Activated naive CD4-positive, alpha-beta T cell treated with anti-CD3 and anti-CD28 coated beads for 36 hours (primary cell): Measurements from ENCODE around the gene GOLGA8J. TPM values are rescaled to one million over a fixed set of nuclear protein-coding genes. Genes with fewer than 3 reads are reported as not detected.
"Not testable (repeated sequence)": the region's sequence is repeated elsewhere in the genome, so short reads cannot be mapped to it uniquely, and the experiment has no call there.

Source experiments
- CTCF ChIA-PET: fragments of 350-600 bp; sonication (Branson Sonifier 250); formaldehyde crosslinking; loops from one replicate; lab custom pipeline; 2021; ENCODE audit warnings: antibody characterized with exemption; lab: Charles Lee
- DNase-seq: peaks from one replicate; pipeline ENCODE4 v3.0.0-alpha.2; 2020
- H3K27ac Mint-ChIP-seq: one replicate; pipeline ENCODE4 v1.8.0; 2021; ENCODE audit warnings: mild to moderate bottlenecking, mixed read lengths
- H3K27me3 Mint-ChIP-seq: one replicate; pipeline ENCODE4 v1.8.0; 2021; ENCODE audit warnings: low read depth, mixed read lengths
- H3K36me3 Mint-ChIP-seq: one replicate; pipeline ENCODE4 v1.8.0; 2021; ENCODE audit warnings: low read depth, mixed read lengths
- H3K4me1 Mint-ChIP-seq: one replicate; pipeline ENCODE4 v1.8.0; 2021; ENCODE audit warnings: low read depth, mixed read lengths
- H3K4me3 Mint-ChIP-seq: one replicate; pipeline ENCODE4 v1.8.0; 2021; ENCODE audit warnings: mild to moderate bottlenecking, moderate library complexity, mixed read lengths
- H3K9me3 Mint-ChIP-seq: one replicate; pipeline ENCODE4 v1.8.0; 2021; ENCODE audit warnings: mixed read lengths
- intact Hi-C: fragments of 100-400 bp; cut with micrococcal nuclease; formaldehyde crosslinking; loops from one replicate; pipeline ENCODE4 v1.15.1; 2023
- total RNA-seq, 2 experiments: library from RNA; stranded (reverse); gene quantifications; one replicate each; pipeline ENCODE4 v1.2.3, GENCODE V29; 2021

The GOLGA8J gene, protein sequence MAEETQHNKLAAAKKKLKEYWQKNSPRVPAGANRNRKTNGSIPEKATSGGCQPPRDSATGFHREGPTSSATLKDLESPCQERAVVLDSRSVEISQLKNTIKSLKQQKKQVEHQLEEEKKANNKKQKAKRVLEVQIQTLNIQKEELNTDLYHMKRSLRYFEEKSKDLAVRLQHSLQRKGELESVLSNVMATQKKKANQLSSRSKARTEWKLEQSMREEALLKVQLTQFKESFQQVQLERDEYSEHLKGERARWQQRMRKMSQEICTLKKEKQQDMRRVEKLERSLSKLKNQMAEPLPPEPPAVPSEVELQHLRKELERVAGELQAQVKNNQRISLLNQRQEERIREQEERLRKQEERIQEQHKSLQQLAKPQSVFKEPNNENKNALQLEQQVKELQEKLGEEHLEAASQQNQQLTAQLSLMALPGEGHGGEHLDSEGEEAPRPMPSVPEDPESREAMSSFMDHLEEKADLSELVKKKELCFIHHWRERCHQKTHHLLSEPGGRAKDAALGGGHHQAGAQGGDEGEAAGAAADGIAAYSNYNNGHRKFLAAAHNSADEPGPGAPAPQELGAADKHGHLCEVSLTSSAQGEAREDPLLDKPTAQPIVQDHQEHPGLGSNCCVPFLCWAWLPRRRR
- total RNA-seq: not detected

DNA sequence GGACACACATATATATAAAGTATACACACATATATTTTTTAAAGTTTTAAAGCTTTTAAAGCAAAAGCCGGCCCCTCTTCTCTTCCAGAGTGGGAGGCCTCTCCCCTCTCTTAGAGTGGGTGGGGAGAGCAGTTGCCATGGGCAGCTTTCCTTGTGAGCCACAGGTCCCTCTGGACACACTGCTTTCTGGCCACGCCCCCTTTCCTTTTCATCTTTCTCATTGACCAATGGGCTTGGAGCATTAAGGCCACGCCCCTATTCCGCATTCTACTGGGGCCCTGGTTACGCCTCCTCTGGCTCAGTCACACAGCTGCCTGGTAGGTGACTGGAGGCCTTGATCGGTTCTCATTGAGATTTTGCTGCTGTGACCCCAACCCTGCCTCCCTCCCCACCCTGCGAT lies at the start of gene GOLGA8J:
Gene GOLGA8J, plus strand, starts transcription at position 301 of the 400 bp plus-strand sequence. Its CDS starts 98 bp downstream, at position 399.
- H3K27me3 Mint-ChIP-seq, H3K36me3 Mint-ChIP-seq, CTCF ChIA-PET, H3K9me3 Mint-ChIP-seq, intact Hi-C loops, H3K4me3 Mint-ChIP-seq, H3K4me1 Mint-ChIP-seq, H3K27ac Mint-ChIP-seq, DNase-seq: not testable (repeated sequence)

DNA sequence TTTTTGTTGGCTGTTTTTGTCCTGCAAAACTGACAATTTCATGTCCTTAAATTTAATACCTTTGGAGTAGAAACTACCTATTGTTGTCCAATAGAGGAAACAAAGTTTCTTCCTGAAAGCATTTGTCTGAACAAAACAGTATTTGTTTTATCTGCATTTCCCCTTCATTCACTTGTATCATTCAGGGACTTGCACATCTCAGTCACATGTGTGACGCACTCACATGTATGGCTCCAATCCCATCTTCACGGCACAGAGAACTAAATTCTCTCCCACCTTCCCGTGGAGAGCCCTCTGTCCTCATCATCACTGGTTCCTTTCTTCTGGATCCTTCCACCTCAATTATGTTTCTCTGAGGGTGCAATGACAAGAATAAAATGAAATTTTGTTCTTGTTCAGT lies 49.5 kb upstream of the GOLGA8J start:
- CTCF ChIA-PET: no interaction called here

DNA sequence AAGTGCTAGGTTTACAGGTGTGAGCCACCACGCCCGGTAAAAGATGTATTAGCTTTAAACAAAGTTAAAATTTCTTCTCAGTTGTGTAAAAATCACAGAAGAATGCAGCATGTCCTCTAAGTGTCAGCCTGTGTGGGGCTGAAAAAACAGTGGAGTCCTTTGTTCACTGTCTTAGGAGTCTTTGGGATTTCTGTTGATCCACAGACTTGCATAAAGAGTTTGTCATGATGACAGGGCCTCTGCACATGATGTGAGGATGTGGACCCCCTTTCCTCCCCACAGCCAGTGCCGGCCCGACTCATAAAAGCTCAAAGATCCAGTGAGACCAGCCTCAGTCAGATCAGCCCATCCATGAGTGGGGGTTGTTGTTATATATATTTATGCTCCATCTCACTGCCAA lies 49.0 kb upstream of the GOLGA8J start:
- no peak for DNase-seq
- no peak overlapping the region for H3K4me3 Mint-ChIP-seq
- no peaks in the 10 kb centered on the region for H3K36me3 Mint-ChIP-seq
- H3K27me3 Mint-ChIP-seq: peaks cover 9% of the 10 kb centered on the region
- H3K27ac Mint-ChIP-seq: no peak overlapping the region
- intact Hi-C loops: no loop called here
- no peaks in the 10 kb centered on the region for H3K4me1 Mint-ChIP-seq
- CTCF ChIA-PET: no interaction called here
- peaks cover 4% of the 10 kb centered on the region for H3K9me3 Mint-ChIP-seq

More for the DNA sequence above, 49.5 kb upstream of the GOLGA8J start:
- H3K9me3 Mint-ChIP-seq: peaks cover 3% of the 10 kb centered on the region
- peaks cover 9% of the 10 kb centered on the region for H3K27me3 Mint-ChIP-seq
- no peak overlapping the region for H3K27ac Mint-ChIP-seq
- DNase-seq: no peak
- intact Hi-C loops: no loop called here
- no peak overlapping the region for H3K4me3 Mint-ChIP-seq
- no peaks in the 10 kb centered on the region for H3K36me3 Mint-ChIP-seq
- no peaks in the 10 kb centered on the region for H3K4me1 Mint-ChIP-seq

DNA sequence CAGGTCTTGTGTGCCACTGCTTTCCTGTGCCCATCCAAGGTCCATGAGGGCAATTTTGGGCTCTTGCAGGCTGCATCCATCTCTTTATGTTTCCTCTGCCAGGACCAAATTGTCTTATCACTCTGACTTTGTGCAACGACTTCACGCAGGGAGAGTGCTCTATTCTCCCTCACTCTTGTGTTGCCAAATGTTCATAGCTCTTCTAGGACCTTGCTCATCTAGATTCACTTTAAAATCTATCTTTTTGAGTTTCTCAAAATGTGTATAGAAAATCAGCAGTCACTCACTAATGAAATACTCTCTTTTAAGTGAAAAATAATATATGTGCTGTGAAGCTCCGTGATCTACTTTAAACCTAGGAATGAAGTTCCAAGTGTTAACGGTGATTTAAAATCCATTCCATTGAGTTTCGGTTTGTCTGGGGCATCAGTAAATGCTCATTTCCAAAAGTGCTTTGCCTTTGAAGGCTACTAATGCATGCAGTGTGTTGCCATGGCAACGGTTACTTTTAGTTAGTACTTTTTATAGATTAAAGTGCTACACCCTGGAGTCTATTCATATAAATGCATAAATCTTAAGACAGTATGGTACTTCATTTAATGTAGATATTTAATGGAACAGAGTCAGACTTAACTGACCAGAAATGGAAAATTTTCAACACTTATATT lies 46.6 kb upstream of the GOLGA8J start:
- CTCF ChIA-PET: no interaction called here
- no peaks in the 10 kb centered on the region for H3K4me1 Mint-ChIP-seq

DNA sequence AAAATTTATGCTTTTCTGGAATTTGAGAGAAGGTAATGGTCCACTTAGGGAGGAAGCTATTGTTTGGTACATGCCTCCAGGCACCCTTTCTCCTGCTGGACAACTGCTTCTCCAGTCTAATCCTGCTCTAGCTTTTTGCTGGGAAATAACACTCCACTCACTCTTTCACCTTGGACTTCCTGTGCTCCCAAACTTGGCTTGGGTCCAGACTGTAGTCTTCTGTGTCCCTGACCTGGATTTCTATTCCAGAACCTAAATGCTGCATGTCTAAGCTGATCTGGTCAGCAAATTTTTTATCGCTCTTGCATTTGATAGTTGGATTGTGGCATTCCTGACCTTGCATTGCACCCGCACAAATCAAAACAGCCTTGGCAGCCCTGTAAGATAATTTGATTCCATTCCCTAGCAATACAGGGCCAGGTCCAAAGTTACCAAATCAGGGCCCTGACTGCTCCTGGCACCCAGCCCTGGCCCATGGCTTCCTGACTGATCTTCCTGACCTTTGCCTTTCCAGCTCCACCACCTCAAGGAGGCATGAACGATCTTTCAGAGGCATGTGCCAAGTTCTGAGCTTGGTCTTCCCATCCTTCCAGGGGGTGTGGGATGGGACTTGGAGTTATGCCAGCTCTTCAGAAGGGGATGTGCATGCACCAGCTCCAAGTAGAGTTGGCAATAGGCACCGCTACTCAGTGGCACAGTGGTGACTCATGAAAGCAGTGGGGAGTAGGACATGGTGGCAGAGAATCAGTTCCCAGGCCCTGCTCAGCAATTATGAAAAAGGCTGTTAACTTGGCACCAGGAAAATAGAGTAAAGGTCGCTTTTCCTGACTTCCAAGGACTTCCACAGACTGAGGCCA lies 43.9 kb upstream of the GOLGA8J start:
- CTCF ChIA-PET: no interaction called here
- Mint-ChIP-seq H3K27me3 (peaks cover 3% of the 10 kb centered on the region), H3K4me1 (no peaks in the 10 kb centered on the region), H3K27ac (no peak overlapping the region), H3K36me3 (no peaks in the 10 kb centered on the region), H3K9me3 (peaks cover 2% of the 10 kb centered on the region), H3K4me3 (no peak overlapping the region)
- no peak for DNase-seq
- intact Hi-C loops: no loop called here

More for the DNA sequence above, 46.6 kb upstream of the GOLGA8J start:
- Mint-ChIP-seq H3K36me3 (no peaks in the 10 kb centered on the region), H3K9me3 (peaks cover 2% of the 10 kb centered on the region), H3K4me3 (no peak overlapping the region), H3K27ac (no peak overlapping the region), H3K27me3 (peaks cover 7% of the 10 kb centered on the region)
- DNase-seq: no peak
- intact Hi-C loops: no loop called here

DNA sequence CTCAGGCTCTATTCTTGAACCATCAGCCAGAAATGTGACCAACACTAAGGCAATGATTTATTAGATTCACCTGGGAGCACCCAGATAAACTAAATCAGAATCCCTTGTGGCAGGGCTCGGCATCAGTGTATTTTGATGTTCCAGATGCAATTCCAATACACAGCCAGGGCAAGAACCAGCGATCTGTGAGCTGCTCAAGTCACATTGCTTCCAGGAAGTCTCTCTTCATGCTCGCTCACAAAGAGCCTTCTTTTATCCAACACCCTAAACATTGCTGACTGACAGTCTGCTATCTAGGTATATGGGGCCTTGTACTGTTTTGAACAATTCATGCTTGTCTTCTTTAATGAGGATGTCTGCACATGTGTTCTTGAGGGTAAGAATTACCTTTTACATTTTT lies 40.9 kb upstream of the GOLGA8J start:
- intact Hi-C loops: no loop called here
- CTCF ChIA-PET: no interaction called here
- Mint-ChIP-seq H3K4me3 (no peak overlapping the region), H3K9me3 (peaks cover 2% of the 10 kb centered on the region), H3K27me3 (peaks cover 8% of the 10 kb centered on the region), H3K36me3 (no peaks in the 10 kb centered on the region), H3K27ac (no peak overlapping the region), H3K4me1 (no peaks in the 10 kb centered on the region)
- no peak for DNase-seq

DNA sequence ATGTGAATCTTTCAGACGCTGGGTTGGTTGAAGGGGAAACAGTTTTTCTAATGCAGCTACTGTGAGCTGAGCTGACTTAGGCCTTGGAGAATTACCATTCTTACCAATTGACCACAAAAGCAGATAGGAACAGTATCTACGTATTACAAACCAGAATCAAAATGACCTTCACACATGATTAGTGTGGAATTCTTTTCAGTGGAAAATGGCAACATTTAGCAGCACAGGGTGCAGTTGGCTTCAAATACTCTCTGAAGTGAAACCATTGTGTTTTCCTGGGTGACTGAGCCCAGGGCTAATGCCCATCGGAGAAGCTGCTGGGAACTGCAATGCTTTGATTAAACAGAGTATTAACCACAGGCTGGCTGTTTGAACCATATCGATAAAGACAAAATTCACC lies 40.2 kb upstream of the GOLGA8J start:
- CTCF ChIA-PET: no interaction called here
- Mint-ChIP-seq H3K4me3 (no peak overlapping the region), H3K27ac (no peak overlapping the region), H3K4me1 (no peaks in the 10 kb centered on the region), H3K9me3 (peaks cover 2% of the 10 kb centered on the region), H3K27me3 (peaks cover 8% of the 10 kb centered on the region), H3K36me3 (no peaks in the 10 kb centered on the region)
- no peak for DNase-seq
- intact Hi-C loops: no loop called here

DNA sequence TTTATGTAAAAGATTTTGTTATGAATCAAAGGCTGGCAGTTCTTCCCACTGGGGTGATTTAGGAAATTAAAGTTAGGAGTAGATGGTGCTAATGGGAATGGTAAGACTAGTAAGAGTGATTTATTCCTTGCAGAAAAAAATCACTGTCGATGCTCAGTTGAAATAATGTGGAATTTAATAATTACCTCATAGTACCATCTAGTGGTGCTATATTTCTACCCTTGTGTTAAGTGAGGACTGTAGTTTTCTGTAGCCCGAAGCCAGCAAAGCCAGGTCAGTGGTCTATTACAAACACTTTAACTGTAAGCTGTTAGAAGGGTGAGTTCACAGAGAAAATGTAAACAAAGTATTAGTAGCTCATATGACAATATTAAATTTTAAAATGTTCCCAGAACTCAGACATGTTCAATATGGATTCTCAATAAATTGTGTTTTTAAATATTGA lies 39.5 kb upstream of the GOLGA8J start:
- intact Hi-C loops: no loop called here
- no peak for DNase-seq
- H3K36me3 Mint-ChIP-seq: no peaks in the 10 kb centered on the region
- H3K27ac Mint-ChIP-seq: no peak overlapping the region
- peaks cover 2% of the 10 kb centered on the region for H3K9me3 Mint-ChIP-seq
- H3K4me3 Mint-ChIP-seq: no peak overlapping the region
- no peaks in the 10 kb centered on the region for H3K4me1 Mint-ChIP-seq
- peaks cover 8% of the 10 kb centered on the region for H3K27me3 Mint-ChIP-seq
- CTCF ChIA-PET: no interaction called here

DNA sequence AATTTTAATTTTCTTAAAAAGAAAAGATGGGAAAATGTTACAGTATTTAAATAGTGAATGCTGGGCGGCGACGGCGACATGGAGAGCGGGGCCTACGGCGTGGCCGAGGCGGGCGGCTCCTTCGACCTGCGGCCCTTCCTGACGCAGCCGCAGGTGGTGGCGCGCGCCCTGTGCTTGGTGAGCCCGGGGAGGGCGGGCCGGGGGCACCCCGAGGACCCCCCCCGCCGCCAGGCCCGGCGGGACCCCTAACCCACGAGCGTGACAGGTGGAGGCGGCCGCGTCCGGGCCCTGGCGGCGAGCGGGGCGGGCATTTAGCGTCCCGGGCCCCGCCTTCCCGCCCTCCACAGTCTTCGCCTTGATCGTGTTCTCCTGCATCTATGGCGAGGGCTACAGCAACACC lies 38.4 kb upstream of the GOLGA8J start:
- CTCF ChIA-PET: no interaction called here
- intact Hi-C loops: no loop called here
- no peaks in the 10 kb centered on the region for H3K36me3 Mint-ChIP-seq
- peaks cover 8% of the 10 kb centered on the region for H3K27me3 Mint-ChIP-seq
- no peak for DNase-seq
- no peaks in the 10 kb centered on the region for H3K4me1 Mint-ChIP-seq
- no peaks in the 10 kb centered on the region for H3K9me3 Mint-ChIP-seq
- H3K4me3 Mint-ChIP-seq: no peak overlapping the region
- no peak overlapping the region for H3K27ac Mint-ChIP-seq

DNA sequence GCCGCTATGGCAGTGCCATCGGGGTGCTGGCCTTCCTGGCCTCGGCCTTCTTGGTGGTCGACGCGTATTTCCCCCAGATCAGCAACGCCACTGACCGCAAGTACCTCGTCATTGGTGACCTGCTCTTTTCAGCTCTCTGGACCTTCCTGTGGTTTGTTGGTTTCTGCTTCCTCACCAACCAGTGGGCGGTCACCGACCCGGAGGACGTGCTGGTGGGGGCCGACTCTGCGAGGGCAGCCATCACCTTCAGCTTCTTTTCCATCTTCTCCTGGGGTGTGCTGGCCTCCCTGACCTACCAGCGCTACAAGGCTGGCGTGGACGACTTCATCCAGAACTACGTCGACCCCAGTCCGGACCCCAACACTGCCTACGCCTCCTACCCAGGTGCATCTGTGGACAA lies 37.9 kb upstream of the GOLGA8J start:
- H3K9me3 Mint-ChIP-seq, intact Hi-C loops, H3K4me1 Mint-ChIP-seq, H3K4me3 Mint-ChIP-seq, DNase-seq, H3K36me3 Mint-ChIP-seq, H3K27ac Mint-ChIP-seq, CTCF ChIA-PET, H3K27me3 Mint-ChIP-seq: not testable (repeated sequence)

DNA sequence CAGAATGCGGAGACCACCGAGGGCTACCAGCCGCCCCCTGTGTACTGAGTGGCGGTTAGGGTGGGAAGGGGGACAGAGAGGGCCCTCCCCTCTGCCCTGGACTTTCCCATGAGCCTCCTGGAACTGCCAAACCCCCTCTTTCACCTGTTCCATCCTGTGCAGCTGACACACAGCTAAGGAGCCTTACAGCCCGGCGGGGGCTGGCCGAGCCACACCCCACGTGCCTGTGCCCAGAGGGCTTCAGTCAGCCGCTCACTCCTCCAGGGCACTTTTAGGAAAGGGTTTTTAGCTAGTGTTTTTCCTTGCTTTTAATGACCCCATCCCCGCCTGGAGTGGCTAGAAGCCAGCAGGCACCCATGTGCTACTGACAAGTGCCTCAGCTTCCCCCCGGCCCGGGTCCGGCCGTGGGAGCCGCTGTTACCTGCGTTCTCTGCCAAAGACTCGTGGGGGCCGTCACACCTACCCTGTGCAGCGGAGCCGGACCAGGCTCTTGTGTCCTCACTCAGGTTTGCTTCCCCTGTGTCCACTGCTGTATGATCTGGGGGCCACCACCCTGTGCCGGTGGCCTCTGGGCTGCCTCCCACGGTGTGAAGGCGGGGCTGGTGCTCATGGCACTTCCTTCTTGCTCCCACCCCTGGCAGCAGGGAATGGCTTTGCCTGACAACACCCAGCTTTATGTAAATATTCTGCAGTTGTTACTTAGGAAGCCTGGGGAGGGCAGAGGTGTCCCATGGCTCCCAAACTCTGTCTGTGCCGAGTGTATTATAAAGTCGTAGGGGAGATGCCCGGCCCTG lies 37.3 kb upstream of the GOLGA8J start:
- H3K27me3 Mint-ChIP-seq, H3K4me1 Mint-ChIP-seq, H3K9me3 Mint-ChIP-seq, H3K27ac Mint-ChIP-seq, H3K36me3 Mint-ChIP-seq, DNase-seq, CTCF ChIA-PET, H3K4me3 Mint-ChIP-seq, intact Hi-C loops: not testable (repeated sequence)
